HUES48 (cell line): Measurements from ENCODE around the gene CTNNA3.

ENCODE experiments used
- H3K27ac ChIP-seq: one replicate; pipeline ENCODE4 v1.7.0; 2013; ENCODE audit warnings: low read depth, low read length, inconsistent platforms
- H3K27me3 ChIP-seq: 2 replicates; pipeline ENCODE4 v1.6.1; 2013; ENCODE audit warnings: mild to moderate bottlenecking, low read length; ENCODE audit not compliant: control insufficient read depth, insufficient read depth
- H3K36me3 ChIP-seq: 2 replicates; pipeline ENCODE4 v1.6.1; 2013; ENCODE audit warnings: low read length; ENCODE audit not compliant: control insufficient read depth, insufficient read depth
- H3K4me1 ChIP-seq: 2 replicates; pipeline ENCODE4 v1.6.1; 2013; ENCODE audit warnings: mild to moderate bottlenecking, low read length; ENCODE audit not compliant: control insufficient read depth, insufficient read depth
- H3K4me3 ChIP-seq: 2 replicates; pipeline ENCODE4 v1.5.1; 2013; ENCODE audit warnings: mild to moderate bottlenecking, low read depth, low read length
- H3K9ac ChIP-seq: 2 replicates; pipeline ENCODE4 v1.6.1; 2013; ENCODE audit warnings: mild to moderate bottlenecking, low read depth, low read length, moderate library complexity
- H3K9me3 ChIP-seq: 2 replicates; pipeline ENCODE4 v1.6.1; 2013; ENCODE audit warnings: low read length; ENCODE audit not compliant: control insufficient read depth, insufficient read depth

CTNNA3 gene

DNA sequence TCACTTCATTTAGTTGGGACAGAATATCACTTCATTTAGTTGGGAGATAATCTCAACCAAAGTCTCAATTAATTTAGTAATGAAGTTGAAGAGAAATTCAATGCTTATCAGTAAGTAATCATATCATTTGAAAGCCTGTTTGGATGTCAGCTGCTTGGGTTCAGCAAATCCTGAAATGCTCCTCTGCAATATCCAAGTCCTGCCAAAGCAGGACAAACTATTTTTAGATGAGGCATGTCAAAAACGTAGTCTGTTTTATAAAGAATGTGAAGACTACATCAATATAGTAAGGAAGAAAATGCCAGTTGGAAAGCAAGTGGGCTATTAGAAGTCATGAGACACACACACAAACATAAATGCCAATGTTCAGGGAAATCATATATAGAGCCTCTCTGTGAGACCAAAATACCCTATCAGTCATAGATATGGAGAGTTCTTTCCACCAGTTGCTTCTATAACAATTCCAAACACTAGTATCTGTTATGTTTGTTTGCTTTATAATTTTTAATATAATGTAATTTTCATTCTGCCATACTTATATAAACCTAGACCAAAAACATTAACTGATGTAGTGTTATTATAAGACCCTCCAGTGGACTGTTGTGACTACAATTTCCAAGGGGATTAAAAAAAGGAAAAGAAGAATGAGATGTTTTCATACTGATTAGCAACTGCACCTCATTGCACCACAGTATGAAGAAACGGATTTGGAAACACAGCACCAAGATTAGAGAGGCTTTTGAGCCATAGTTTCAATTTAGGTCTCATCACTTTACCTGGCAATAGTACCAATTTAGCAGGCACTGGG lies 609.5 kb downstream of the CTNNA3 start:
- H3K27me3 ChIP-seq, result no peaks in the 10 kb centered on the region
- no peaks in the 10 kb centered on the region for H3K4me1 ChIP-seq
- no peak overlapping the region for H3K9ac ChIP-seq
- no peak overlapping the region for H3K4me3 ChIP-seq
- no peak overlapping the region for H3K27ac ChIP-seq
- no peaks in the 10 kb centered on the region for H3K36me3 ChIP-seq
- no peaks in the 10 kb centered on the region for H3K9me3 ChIP-seq

DNA sequence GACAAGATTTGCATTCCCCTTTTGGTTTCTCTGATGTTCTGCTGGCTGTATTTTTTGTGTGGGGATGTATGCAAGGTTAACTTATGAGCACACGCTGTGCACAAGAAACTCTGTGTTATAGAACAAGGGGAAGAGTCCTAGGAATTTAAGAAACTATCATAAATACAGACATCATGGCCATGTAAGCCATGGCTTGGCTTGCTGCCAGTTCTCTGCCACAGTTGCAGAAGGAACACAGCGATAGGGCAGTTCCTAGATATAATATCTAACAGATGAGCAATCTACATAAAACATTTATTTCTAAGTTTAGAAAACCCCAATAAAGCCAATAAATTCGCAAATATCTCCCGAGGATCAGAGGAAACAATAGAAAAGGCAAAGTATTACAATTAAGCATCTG lies 616.9 kb downstream of the CTNNA3 start:
- Histone ChIP-seq H3K27me3 (no peaks in the 10 kb centered on the region), H3K4me3 (no peak overlapping the region), H3K36me3 (no peaks in the 10 kb centered on the region), H3K9me3 (no peaks in the 10 kb centered on the region), H3K9ac (no peak overlapping the region), H3K27ac (no peak overlapping the region), H3K4me1 (no peaks in the 10 kb centered on the region)

DNA sequence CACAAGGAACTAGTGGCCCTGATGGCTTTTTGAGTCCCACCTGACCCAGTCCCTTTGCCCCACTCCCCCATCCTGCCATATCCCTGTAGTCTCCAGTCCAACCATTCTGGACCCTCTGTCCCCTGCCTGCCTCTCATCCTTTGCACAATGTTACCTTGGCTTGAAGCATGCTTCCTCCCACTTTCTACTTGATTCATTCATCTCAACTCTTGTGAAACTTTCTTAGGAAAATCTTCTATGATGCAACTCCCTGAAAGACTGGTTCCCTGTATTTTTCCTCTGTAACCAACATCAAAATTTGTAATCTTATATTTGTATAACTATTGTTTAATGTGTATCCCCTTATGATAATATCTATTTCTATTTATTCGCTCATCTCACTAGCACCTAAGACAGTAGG lies 618.6 kb downstream of the CTNNA3 start:
- H3K36me3 ChIP-seq, result no peaks in the 10 kb centered on the region
- no peaks in the 10 kb centered on the region for H3K4me1 ChIP-seq
- no peaks in the 10 kb centered on the region for H3K9me3 ChIP-seq
- no peak overlapping the region for H3K4me3 ChIP-seq
- no peak overlapping the region for H3K9ac ChIP-seq
- no peak overlapping the region for H3K27ac ChIP-seq
- H3K27me3 ChIP-seq, result no peaks in the 10 kb centered on the region

DNA sequence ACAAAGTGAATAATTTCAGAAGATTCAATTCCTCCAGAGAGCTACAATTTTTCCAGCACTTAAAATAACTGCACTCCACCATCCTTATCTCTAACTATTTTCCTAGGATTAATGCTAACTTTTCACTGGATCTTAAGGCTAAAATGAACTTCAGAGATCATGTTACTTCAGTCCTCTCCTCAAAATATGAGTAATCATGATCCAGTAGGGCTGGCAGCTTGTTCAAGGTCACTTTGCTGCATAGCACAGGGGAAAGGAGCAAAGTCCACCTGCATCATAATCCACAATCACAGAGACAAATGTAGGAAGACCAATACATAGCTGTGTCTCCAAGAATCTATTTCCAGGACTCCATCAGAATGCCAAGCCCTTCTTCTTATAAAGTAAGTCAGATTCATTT lies 619.9 kb downstream of the CTNNA3 start:
- Histone ChIP-seq H3K27me3 (no peaks in the 10 kb centered on the region), H3K4me1 (no peaks in the 10 kb centered on the region), H3K4me3 (no peak overlapping the region), H3K27ac (no peak overlapping the region), H3K9me3 (no peaks in the 10 kb centered on the region), H3K36me3 (no peaks in the 10 kb centered on the region), H3K9ac (no peak overlapping the region)

DNA sequence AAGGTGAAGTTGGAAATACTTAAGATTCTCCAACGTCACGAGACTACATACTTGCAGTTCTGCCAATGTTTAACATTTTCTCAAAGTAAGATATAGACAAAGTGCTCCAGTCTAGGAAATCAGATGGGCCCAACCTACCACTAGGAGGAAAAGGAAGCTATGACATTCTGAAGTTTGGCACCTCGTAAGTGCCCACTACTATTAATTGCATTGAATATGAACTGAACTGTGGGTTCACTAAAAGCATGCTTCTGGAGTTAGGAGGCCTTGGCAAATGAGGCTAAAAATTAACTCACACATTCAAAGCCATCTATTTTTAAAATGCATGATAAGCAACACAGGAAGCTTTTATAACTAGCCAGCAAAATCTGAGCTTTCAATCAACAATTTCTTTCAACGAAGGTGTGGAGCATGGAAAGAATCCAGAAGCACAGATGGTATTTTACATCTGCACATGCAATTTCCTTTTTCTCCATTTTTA lies 620.5 kb downstream of the CTNNA3 start:
- Histone ChIP-seq H3K4me3 (no peak overlapping the region), H3K4me1 (no peaks in the 10 kb centered on the region), H3K27ac (no peak overlapping the region)

DNA sequence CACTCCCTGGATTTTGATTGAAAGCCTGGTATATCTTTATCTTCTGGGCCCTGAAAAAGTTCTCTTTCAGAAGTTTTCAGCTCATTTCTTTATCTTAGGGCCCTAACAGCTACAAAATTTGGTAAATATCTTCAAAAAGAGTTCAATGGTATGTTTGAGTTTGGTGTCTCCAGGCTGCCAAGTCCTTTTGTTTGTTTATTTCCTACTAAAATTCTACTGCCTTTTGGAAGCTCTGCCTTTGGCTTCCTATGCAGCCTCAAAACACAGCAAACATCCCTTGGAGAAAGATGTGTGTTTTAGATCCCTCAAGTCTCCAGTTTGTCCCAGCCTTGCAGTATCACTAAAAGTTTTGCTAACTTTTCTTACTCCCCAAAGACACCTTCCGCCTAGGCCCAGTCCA lies 623.3 kb downstream of the CTNNA3 start:
- Histone ChIP-seq H3K36me3 (no peaks in the 10 kb centered on the region), H3K27ac (no peak overlapping the region), H3K4me3 (no peak overlapping the region), H3K9ac (no peak overlapping the region), H3K4me1 (no peaks in the 10 kb centered on the region), H3K27me3 (no peaks in the 10 kb centered on the region), H3K9me3 (no peaks in the 10 kb centered on the region)

More for the DNA sequence above, 620.5 kb downstream of the CTNNA3 start:
- no peaks in the 10 kb centered on the region for H3K36me3 ChIP-seq
- no peaks in the 10 kb centered on the region for H3K9me3 ChIP-seq
- H3K9ac ChIP-seq, result no peak overlapping the region
- no peaks in the 10 kb centered on the region for H3K27me3 ChIP-seq

DNA sequence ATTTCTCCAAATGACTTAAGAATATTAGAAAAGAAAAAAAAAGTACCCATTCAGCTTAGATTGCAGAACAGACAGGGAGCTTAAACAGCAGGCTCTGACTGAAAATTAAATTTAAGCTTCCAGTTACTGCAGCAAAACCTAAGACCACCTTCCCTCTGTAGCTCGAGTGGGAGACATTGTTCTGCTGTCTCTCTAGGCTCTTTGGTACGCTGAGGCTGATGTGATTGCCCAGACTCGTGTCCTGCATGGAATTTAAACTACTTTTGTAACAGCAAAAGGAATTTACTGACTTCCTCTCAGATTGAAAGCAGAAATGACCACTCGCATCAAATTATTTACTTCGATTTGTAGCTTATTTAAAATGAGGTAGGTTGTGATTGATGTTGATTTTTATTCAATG lies 645.6 kb downstream of the CTNNA3 start:
- no peak overlapping the region for H3K9ac ChIP-seq
- no peak overlapping the region for H3K4me3 ChIP-seq
- H3K36me3 ChIP-seq, result no peaks in the 10 kb centered on the region
- no peaks in the 10 kb centered on the region for H3K4me1 ChIP-seq
- H3K9me3 ChIP-seq, result no peaks in the 10 kb centered on the region
- no peak overlapping the region for H3K27ac ChIP-seq
- no peaks in the 10 kb centered on the region for H3K27me3 ChIP-seq

DNA sequence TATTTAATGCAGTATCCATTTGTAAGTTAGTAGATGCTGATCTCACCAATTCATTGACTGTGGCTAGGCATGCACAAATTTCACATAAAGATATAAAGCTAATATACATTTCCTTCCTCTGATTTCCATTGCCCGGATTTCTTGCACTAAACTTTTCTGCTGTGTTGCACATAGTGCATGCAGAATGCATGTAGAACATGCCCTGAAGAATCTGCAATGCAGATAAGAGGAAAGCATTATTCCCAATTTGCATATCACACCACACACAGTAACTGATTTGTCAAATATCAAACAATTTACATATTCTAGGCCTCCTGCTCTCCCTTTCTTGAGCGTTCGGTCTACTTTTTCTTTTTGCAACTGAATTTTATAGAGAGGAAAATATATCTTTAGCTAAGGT lies 646.0 kb downstream of the CTNNA3 start:
- no peaks in the 10 kb centered on the region for H3K9me3 ChIP-seq
- no peaks in the 10 kb centered on the region for H3K36me3 ChIP-seq
- H3K27ac ChIP-seq, result no peak overlapping the region
- no peaks in the 10 kb centered on the region for H3K27me3 ChIP-seq
- H3K4me1 ChIP-seq, result no peaks in the 10 kb centered on the region
- H3K4me3 ChIP-seq, result no peak overlapping the region
- H3K9ac ChIP-seq, result no peak overlapping the region

DNA sequence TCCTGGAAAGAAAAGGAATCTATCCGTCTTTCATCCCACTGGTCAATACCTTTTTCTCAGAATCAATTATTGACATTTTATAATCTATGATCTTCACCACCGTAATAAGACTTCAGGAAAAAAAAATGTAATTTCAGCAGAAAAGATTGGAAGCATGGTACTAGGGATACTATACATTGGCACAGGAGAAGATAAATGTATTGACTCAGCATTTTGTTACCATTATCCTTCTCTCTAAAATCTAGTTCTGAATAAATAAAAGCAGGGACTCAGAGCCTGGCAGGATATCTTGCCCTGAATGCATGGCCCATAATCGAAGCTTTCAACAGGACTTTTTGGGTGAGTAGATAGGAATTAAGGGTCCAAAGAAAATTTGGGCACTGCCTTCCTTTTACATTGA lies 649.5 kb downstream of the CTNNA3 start:
- no peaks in the 10 kb centered on the region for H3K9me3 ChIP-seq
- H3K4me3 ChIP-seq, result no peak overlapping the region
- H3K4me1 ChIP-seq, result no peaks in the 10 kb centered on the region
- no peaks in the 10 kb centered on the region for H3K27me3 ChIP-seq
- no peak overlapping the region for H3K9ac ChIP-seq
- no peaks in the 10 kb centered on the region for H3K36me3 ChIP-seq
- no peak overlapping the region for H3K27ac ChIP-seq

DNA sequence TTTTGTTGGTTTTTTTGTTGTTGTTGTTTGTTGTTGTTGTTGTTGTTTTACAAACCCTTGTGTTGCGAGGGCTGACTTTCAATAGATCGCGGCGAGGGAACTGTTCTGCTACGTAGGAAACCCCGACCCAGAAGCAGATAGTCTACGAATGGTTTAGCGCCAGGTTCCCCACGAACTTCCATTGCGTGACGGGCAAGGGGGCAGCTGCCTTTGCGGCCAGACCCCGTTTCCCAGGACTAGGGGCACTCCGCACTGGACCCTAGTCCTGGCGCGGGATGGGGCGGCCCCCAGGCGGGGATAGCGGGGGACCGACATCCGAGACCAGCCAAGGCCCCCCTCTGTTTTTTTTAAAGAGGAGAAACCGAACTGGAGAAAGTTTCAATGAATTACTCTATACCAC lies 650.6 kb downstream of the CTNNA3 start:
- no peak overlapping the region for H3K9ac ChIP-seq
- H3K4me3 ChIP-seq, result no peak overlapping the region
- H3K27ac ChIP-seq, result no peak overlapping the region
- H3K27me3 ChIP-seq, result no peaks in the 10 kb centered on the region
- no peaks in the 10 kb centered on the region for H3K4me1 ChIP-seq
- H3K9me3 ChIP-seq, result no peaks in the 10 kb centered on the region
- no peaks in the 10 kb centered on the region for H3K36me3 ChIP-seq

DNA sequence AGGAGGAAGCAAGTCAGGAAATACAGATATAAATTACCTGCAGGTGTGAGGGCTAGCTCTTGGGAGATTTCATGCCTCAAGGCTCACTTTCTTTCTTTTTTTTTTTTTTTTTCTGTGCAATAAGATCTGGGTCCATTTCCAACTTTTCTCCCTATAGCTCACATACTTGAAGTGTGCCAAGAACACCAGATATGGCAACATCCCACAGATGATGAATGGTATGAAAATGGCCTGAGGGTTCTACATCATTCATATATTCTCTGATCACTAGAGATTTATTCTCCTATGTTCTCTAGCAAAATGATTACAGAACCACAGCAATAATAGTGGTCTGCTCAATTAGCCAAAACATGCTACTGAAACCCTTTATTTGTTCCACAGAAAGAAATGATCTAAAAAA lies 653.0 kb downstream of the CTNNA3 start:
- no peaks in the 10 kb centered on the region for H3K4me1 ChIP-seq
- H3K9me3 ChIP-seq, result no peaks in the 10 kb centered on the region
- no peaks in the 10 kb centered on the region for H3K27me3 ChIP-seq
- no peaks in the 10 kb centered on the region for H3K36me3 ChIP-seq
- no peak overlapping the region for H3K4me3 ChIP-seq
- H3K9ac ChIP-seq, result no peak overlapping the region
- H3K27ac ChIP-seq, result no peak overlapping the region
